Heart left ventricle (tissue), 16 donors: ENCODE results near the gene DLG1. TPM values are rescaled to one million over a fixed set of nuclear protein-coding genes. Genes with fewer than 3 reads are reported as not detected.

ENCODE experiments used
- ATAC-seq, 4 donors: fragments of 200-7000 bp; cut with Tn5 transposase; one replicate each; pipeline ENCODE4 v1.9.1; 2020 to 2022; ENCODE audit warnings: moderate library complexity in 4 of 4, mild to moderate bottlenecking in 3 of 4, moderate number of reproducible peaks in 1 of 4
- DNase-seq, 5 donors: peaks; one replicate each; pipeline ENCODE4 v3.0.0-alpha.2; 2020
- H3K27ac ChIP-seq, 12 donors: fragments of 200-600 bp; sonication (generic) in 4 of 12; one replicate each; pipeline versions ENCODE4 v1.5.0 to v1.8.0; 2016 to 2022; ENCODE audit warnings: mild to moderate bottlenecking in 2 of 12
- H3K27me3 ChIP-seq, 9 donors: fragments of 200-600 bp; sonication (generic) in 2 of 9; one replicate each; pipeline versions ENCODE4 v1.5.1 to v1.8.0; 2016 to 2022; ENCODE audit warnings: mild to moderate bottlenecking in 3 of 9
- H3K36me3 ChIP-seq, 9 donors: fragments of 200-600 bp; sonication (generic) in 2 of 9; one replicate each; pipeline versions ENCODE4 v1.5.0 to v1.8.0; 2018 to 2022; ENCODE audit warnings: mild to moderate bottlenecking in 2 of 9
- H3K4me1 ChIP-seq, 12 donors: fragments of 200-600 bp; sonication (generic) in 4 of 12; one replicate each; pipeline versions ENCODE4 v1.5.0 to v1.8.0; 2016 to 2022; ENCODE audit warnings: mild to moderate bottlenecking in 3 of 12
- H3K4me3 ChIP-seq, 12 donors: fragments of 200-600 bp; sonication (generic) in 4 of 12; one replicate each; pipeline versions ENCODE4 v1.5.0 to v1.8.0; 2017 to 2022; ENCODE audit warnings: mild to moderate bottlenecking in 9 of 12, moderate library complexity in 4 of 12
- H3K9me3 ChIP-seq, 12 donors: fragments of 200-600 bp; sonication (generic) in 4 of 12; one replicate each; pipeline versions ENCODE4 v1.5.0 to v1.8.0; 2016 to 2022; ENCODE audit warnings: mild to moderate bottlenecking in 1 of 12
- CTCF ChIP-seq, 12 donors: fragments of 200-600 bp; sonication (generic) in 4 of 12; IDR thresholded peaks; one replicate each; pipeline versions ENCODE4 v1.5.0 to v1.8.0; 2018 to 2022; ENCODE audit warnings: antibody characterized with exemption in 12 of 12, mild to moderate bottlenecking in 5 of 12
- POLR2A ChIP-seq, 2 donors: fragments of 450-650 bp; IDR thresholded peaks; one replicate each; pipeline ENCODE4 v1.6.1; 2017; ENCODE audit warnings: antibody characterized with exemption in 2 of 2, mild to moderate bottlenecking in 2 of 2, moderate library complexity in 2 of 2
- WGBS, 4 donors: extraction: QIAGEN DNeasy Blood & Tissue Kit in 2 of 4; methylation state at CpG; one replicate each; pipeline versions ENCODE4 v1.1.5 to v1.1.7; 2013 to 2018; 5-methylcytosine and 5-hydroxymethylcytosine counted together
- intact Hi-C, 10 donors: fragments of 100-400 bp; cut with DNase I; formaldehyde crosslinking; loops; one replicate each; pipeline versions ENCODE4 v1.11.1 to v1.14.2; 2022
- polyA plus RNA-seq, 2 donors: library from polyadenylated mRNA; stranded (reverse); fragments of 200-250 nt; gene quantifications; one replicate each; pipeline ENCODE4 v1.2.3, GENCODE V29; 2013
- total RNA-seq, 9 donors: library from RNA; depleted of rRNA in 2 of 9; stranded (reverse); fragments of >200 nt in 2 of 9; fragmentation: NEBNext Ultra II Directional in 3 of 9; extraction: Animal tissue kit (Norgen Biotek cat#: 25700) in 3 of 9; gene quantifications; one replicate each; pipeline versions ENCODE4 v1.1.0 to v1.2.4, GENCODE V29; 2016 to 2023
- donor health status: ischemic (EF 13 %, LVEDD 7.1; RV severe dilation, severe dysfunction).
- donor health status: healthy with polysubstance abuse.
- donor health status: DM: no; HTN: yes; CAD: no.
- donor health status: DM: no; HTN: no; CAD: no.
- donor health status: ischemic (EF 25% LVEDD 6.9; RV normal size, moderate dysfunction).
- donor health status: ischemic (EF 25% LVEDD 5.7; RV mildly dilated, moderate dysfunction).
- donor health status: healthy.
- donor health status: DM: yes; HTN: yes; CAD: no.
- donor health status: ischemic (EF 35%, LVEDD 5.7; RV mildly dilated, moderate dysfunction).
- donor health status: nonischemic (EF 11% LVEDD 7.7; RV severe dilation, severe dysfunction).
- donor health status: DM: yes; HTN: yes; CAD: no.
- donor health status: PGD.
- donor health status: ischemic (EF 29% LVEDD 5.4; RV normal size, mild dysfunction).
- donor health status: nonischemic (EF 23%, LVEDD 6.1; RV moderate dilation, normal function).

The DLG1 gene
- total and polyA plus RNA-seq, 11 donors: 17.4 to 151 (median 63.6) TPM

GRCh38 chr3:197229836-197230235 is 68.6 kb downstream of the DLG1 start:
- WGBS, 4 donors: 78 to 93% (median 89%) methylated on average over 3 of the region's 3 CpGs
- no peak for ATAC-seq
- H3K4me3 ChIP-seq: no peak overlapping the region
- H3K9me3 ChIP-seq: peaks cover 0 to 11% (median 0%) of the 10 kb centered on the region in 12 donors
- intact Hi-C loops: loop anchor here in 5 of 10 donors (10.0 kb wide), 3 partner anchors 225 to 285 kb away; no protein-coding TSS in a partner anchor
- no peaks in the 10 kb centered on the region for H3K36me3 ChIP-seq
- no peak for TF ChIP-seq CTCF (IDR thresholded peaks at IDR 0.05)
- TF ChIP-seq POLR2A (IDR thresholded peaks at IDR 0.05): no peak
- no peaks in the 10 kb centered on the region for H3K27me3 ChIP-seq
- no peak overlapping the region for H3K27ac ChIP-seq
- no peak for DNase-seq
- H3K4me1 ChIP-seq: peaks cover 0 to 22% (median 9%) of the 10 kb centered on the region in 12 donors

- no peaks in the 10 kb centered on the region for H3K36me3 ChIP-seq
- H3K27ac ChIP-seq: no peak overlapping the region
- H3K27me3 ChIP-seq: no peaks in the 10 kb centered on the region
- H3K4me3 ChIP-seq: no peak overlapping the region
- peaks cover 0 to 11% (median 0%) of the 10 kb centered on the region in 12 donors for H3K9me3 ChIP-seq
- WGBS, 4 donors: 80 to 100% (median 97%) methylated on average over 1 of the region's 1 CpG
- no peak for ATAC-seq
- DNase-seq: no peak
- H3K4me1 ChIP-seq: peaks cover 0 to 22% (median 9%) of the 10 kb centered on the region in 12 donors
- intact Hi-C loops: loop anchor here in 5 of 10 donors (10.0 kb wide), 3 partner anchors 226 to 286 kb away; no protein-coding TSS in a partner anchor
- TF ChIP-seq POLR2A (IDR thresholded peaks at IDR 0.05) (no peak), CTCF (IDR thresholded peaks at IDR 0.05) (no peak)
These were observed 69.2 kb downstream of the DLG1 start for GRCh38 chr3:197229178-197229577.

GRCh38 chr3:197227780-197228574 is 70.4 kb downstream of the DLG1 start:
- DNase-seq (no peak), ATAC-seq (peak; percentile 57 to 69 (median 60))
- Histone ChIP-seq H3K36me3 (no peaks in the 10 kb centered on the region), H3K27me3 (no peaks in the 10 kb centered on the region), H3K4me3 (no peak overlapping the region), H3K4me1 (peaks cover 0 to 30% (median 9%) of the 10 kb centered on the region in 12 donors), H3K9me3 (peaks cover 0 to 7% (median 0%) of the 10 kb centered on the region in 12 donors), H3K27ac (no peak overlapping the region)
- intact Hi-C loops: loop anchor here in 5 of 10 donors (10.0 kb wide), 3 partner anchors 227 to 287 kb away; no protein-coding TSS in a partner anchor
- 90 to 97% (median 94%) methylated on average over 2 of the region's 2 CpGs for WGBS, 4 donors
- no peak for TF ChIP-seq CTCF (IDR thresholded peaks at IDR 0.05)
- TF ChIP-seq POLR2A (IDR thresholded peaks at IDR 0.05): no peak

- WGBS, 4 donors: 35 to 42% (median 38%) methylated on average over 3 of the region's 3 CpGs
- ATAC-seq: no peak
- Histone ChIP-seq H3K4me3 (no peak overlapping the region), H3K36me3 (no peaks in the 10 kb centered on the region), H3K9me3 (no peaks in the 10 kb centered on the region), H3K4me1 (peaks cover 0 to 48% (median 20%) of the 10 kb centered on the region in 12 donors), H3K27me3 (no peaks in the 10 kb centered on the region), H3K27ac (no peak overlapping the region)
- no peak for DNase-seq
- intact Hi-C loops: loop anchor here in 5 of 10 donors (10.0 kb wide), 3 partner anchors 229 to 289 kb away; no protein-coding TSS in a partner anchor
- TF ChIP-seq CTCF (IDR thresholded peaks at IDR 0.05): no peak
- no peak for TF ChIP-seq POLR2A (IDR thresholded peaks at IDR 0.05)
These were observed 72.2 kb downstream of the DLG1 start for GRCh38 chr3:197226179-197226578.
